Esophagus muscularis mucosa (tissue), 4 donors: ENCODE results near the gene MYOF. TPM values are rescaled to one million over a fixed set of nuclear protein-coding genes. Genes with fewer than 3 reads are reported as not detected.

Source experiments
- DNase-seq: peaks from one replicate; pipeline ENCODE4 v3.0.0-alpha.2; 2017; ENCODE audit errors: extremely low spot score
- H3K27ac ChIP-seq, 4 donors: fragments of 200-600 bp; sonication (generic); replicated peaks in 1 of 4; 1 replicate in 3 of 4; 2 replicates in 1 of 4; pipeline ENCODE4 v1.5.1; 2016 to 2019; ENCODE audit warnings: mild to moderate bottlenecking in 1 of 4
- H3K27me3 ChIP-seq, 4 donors: fragments of 200-600 bp; sonication (generic); one replicate each; pipeline versions ENCODE4 v1.5.1 to v1.6.0; 2016 to 2019
- H3K36me3 ChIP-seq, 4 donors: fragments of 200-600 bp; sonication (generic); one replicate each; pipeline ENCODE4 v1.5.1; 2016 to 2019
- H3K4me1 ChIP-seq, 4 donors: fragments of 200-600 bp; sonication (generic); one replicate each; pipeline ENCODE4 v1.5.1; 2016 to 2019
- H3K4me3 ChIP-seq, 4 donors: fragments of 200-600 bp; sonication (generic); 1 replicate in 2 of 4; 2 replicates in 2 of 4; pipeline ENCODE4 v1.5.1; 2016 to 2019; ENCODE audit warnings: mild to moderate bottlenecking in 4 of 4, moderate library complexity in 1 of 4
- H3K9me3 ChIP-seq, 4 donors: fragments of 200-600 bp; sonication (generic); 1 replicate in 3 of 4; 2 replicates in 1 of 4; pipeline ENCODE4 v1.5.1; 2016 to 2019
- CTCF ChIP-seq, 3 experiments: fragments of 200-600 bp in 2 of 3; fragments of 450-650 bp in 1 of 3; sonication (generic) in 2 of 3; IDR thresholded peaks; one replicate each; pipeline ENCODE4 v1.5.1; 2017 to 2019; ENCODE audit warnings: antibody characterized with exemption in 3 of 3, mild to moderate bottlenecking in 2 of 3, moderate library complexity in 1 of 3
- EP300 ChIP-seq: sonication (generic); formaldehyde crosslinking; IDR thresholded peaks from one replicate; pipeline ENCODE4 v1.6.1; 2017; ENCODE audit warnings: antibody characterized with exemption
- POLR2A ChIP-seq: fragments of 450-650 bp; IDR thresholded peaks from one replicate; pipeline ENCODE4 v1.6.1; 2017; ENCODE audit warnings: antibody characterized with exemption, moderate library complexity, mild to moderate bottlenecking, low read depth
- POLR2AphosphoS5 ChIP-seq, 2 donors: sonication (generic); formaldehyde crosslinking; IDR thresholded peaks; one replicate each; pipeline ENCODE4 v1.6.1; 2017; ENCODE audit warnings: antibody characterized with exemption in 2 of 2
- WGBS: methylation state at CpG from one replicate; pipeline ENCODE4 v1.1.5; 2018; 5-methylcytosine and 5-hydroxymethylcytosine counted together
- intact Hi-C: fragments of 100-400 bp; cut with DNase I; formaldehyde crosslinking; loops from one replicate; pipeline ENCODE4 v1.15.1; 2023
- total RNA-seq, 4 donors: library from RNA; depleted of rRNA; stranded (reverse); fragments of >200 nt; gene quantifications; one replicate each; pipeline versions ENCODE4 v1.1.0 to v1.2.1, GENCODE V29; 2016

Gene MYOF
- total RNA-seq, 4 donors from 2014 or later = 71.2 to 120 (median 97.3) TPM

GRCh38 chr10:93437946-93438612, 44.1 kb downstream of the MYOF start:
- no peaks in the 10 kb centered on the region for H3K27me3 ChIP-seq
- TF ChIP-seq EP300 = no peak
- no peak for TF ChIP-seq POLR2A
- TF ChIP-seq POLR2AphosphoS5 (IDR thresholded peaks at IDR 0.05) = no peak
- TF ChIP-seq CTCF (IDR thresholded peaks at IDR 0.05) = no peak
- H3K27ac ChIP-seq = peak overlapping the region; percentile 99 to 100 (median 99)
- H3K9me3 ChIP-seq = no peaks in the 10 kb centered on the region
- intact Hi-C loops = loop anchor here (5.0 kb wide), 1 partner anchor 61 kb away; no protein-coding TSS in a partner anchor
- 52% methylated on average over 19 of the region's 19 CpGs for WGBS
- H3K4me3 ChIP-seq = peak overlapping the region; percentile 34 to 44 (median 39)
- peaks cover 60 to 98% (median 96%) of the 10 kb centered on the region in 4 donors for H3K4me1 ChIP-seq
- no peak for DNase-seq
- no peaks in the 10 kb centered on the region for H3K36me3 ChIP-seq

GRCh38 chr10:93437086-93437945, 44.8 kb downstream of the MYOF start:
- intact Hi-C loops = loop anchor here (5.0 kb wide), 1 partner anchor 60 kb away; no protein-coding TSS in a partner anchor
- 16% methylated on average over 18 of the region's 18 CpGs for WGBS
- no peaks in the 10 kb centered on the region for H3K27me3 ChIP-seq
- peak overlapping the region; percentile 34 to 44 (median 39) for H3K4me3 ChIP-seq
- H3K36me3 ChIP-seq = no peaks in the 10 kb centered on the region
- TF ChIP-seq CTCF (IDR thresholded peaks at IDR 0.05) (no peak), EP300 (peak; percentile 92), POLR2A (peak; percentile 23), POLR2AphosphoS5 (IDR thresholded peaks at IDR 0.05) (peak in 1 of 2 donors; percentile 95)
- peak overlapping the region; percentile 99 to 100 (median 99) for H3K27ac ChIP-seq
- DNase-seq = peak; percentile 97
- H3K9me3 ChIP-seq = no peaks in the 10 kb centered on the region
- peaks cover 59 to 98% (median 96%) of the 10 kb centered on the region in 4 donors for H3K4me1 ChIP-seq

- no peaks in the 10 kb centered on the region for H3K9me3 ChIP-seq
- TF ChIP-seq CTCF (IDR thresholded peaks at IDR 0.05) = no peak
- peak; percentile 89 for TF ChIP-seq EP300
- TF ChIP-seq POLR2AphosphoS5 (IDR thresholded peaks at IDR 0.05) = peak in 1 of 2 donors; percentile 35
- peak; percentile 6 for TF ChIP-seq POLR2A
- H3K27me3 ChIP-seq = no peaks in the 10 kb centered on the region
- intact Hi-C loops = loop anchor here (5.0 kb wide), 1 partner anchor 59 kb away; no protein-coding TSS in a partner anchor
- H3K4me1 ChIP-seq = peaks cover 59 to 98% (median 96%) of the 10 kb centered on the region in 4 donors
- H3K27ac ChIP-seq = peak overlapping the region; percentile 99 to 100 (median 99)
- peak overlapping the region in 3 of 4 donors; percentile 6 to 42 (median 34) for H3K4me3 ChIP-seq
- no peaks in the 10 kb centered on the region for H3K36me3 ChIP-seq
- WGBS = 14% methylated on average over 4 of the region's 4 CpGs
- no peak for DNase-seq
Observed at GRCh38 chr10:93436591-93437085, 45.5 kb downstream of the MYOF start.

GRCh38 chr10:93435621-93436397, 46.3 kb downstream of the MYOF start:
- intact Hi-C loops = loop anchor here (5.0 kb wide), 1 partner anchor 59 kb away; no protein-coding TSS in a partner anchor
- H3K4me1 ChIP-seq = peaks cover 59 to 98% (median 95%) of the 10 kb centered on the region in 4 donors
- TF ChIP-seq EP300 (no peak), CTCF (IDR thresholded peaks at IDR 0.05) (no peak), POLR2A (no peak), POLR2AphosphoS5 (IDR thresholded peaks at IDR 0.05) (peak in 1 of 2 donors; percentile 73)
- H3K27ac ChIP-seq = peak overlapping the region; percentile 99 to 100 (median 99)
- no peak for DNase-seq
- peak overlapping the region in 1 of 4 donors; percentile 34 for H3K4me3 ChIP-seq
- no peaks in the 10 kb centered on the region for H3K36me3 ChIP-seq
- WGBS = 28% methylated on average over 5 of the region's 5 CpGs
- no peaks in the 10 kb centered on the region for H3K27me3 ChIP-seq
- H3K9me3 ChIP-seq = no peaks in the 10 kb centered on the region
